Measurements from ENCODE around the gene KCNA4.
"Not testable (repeated sequence)": the region's sequence is repeated elsewhere in the genome, so short reads cannot be mapped to it uniquely, and the experiment has no call there.

KCNA4 gene

DNA sequence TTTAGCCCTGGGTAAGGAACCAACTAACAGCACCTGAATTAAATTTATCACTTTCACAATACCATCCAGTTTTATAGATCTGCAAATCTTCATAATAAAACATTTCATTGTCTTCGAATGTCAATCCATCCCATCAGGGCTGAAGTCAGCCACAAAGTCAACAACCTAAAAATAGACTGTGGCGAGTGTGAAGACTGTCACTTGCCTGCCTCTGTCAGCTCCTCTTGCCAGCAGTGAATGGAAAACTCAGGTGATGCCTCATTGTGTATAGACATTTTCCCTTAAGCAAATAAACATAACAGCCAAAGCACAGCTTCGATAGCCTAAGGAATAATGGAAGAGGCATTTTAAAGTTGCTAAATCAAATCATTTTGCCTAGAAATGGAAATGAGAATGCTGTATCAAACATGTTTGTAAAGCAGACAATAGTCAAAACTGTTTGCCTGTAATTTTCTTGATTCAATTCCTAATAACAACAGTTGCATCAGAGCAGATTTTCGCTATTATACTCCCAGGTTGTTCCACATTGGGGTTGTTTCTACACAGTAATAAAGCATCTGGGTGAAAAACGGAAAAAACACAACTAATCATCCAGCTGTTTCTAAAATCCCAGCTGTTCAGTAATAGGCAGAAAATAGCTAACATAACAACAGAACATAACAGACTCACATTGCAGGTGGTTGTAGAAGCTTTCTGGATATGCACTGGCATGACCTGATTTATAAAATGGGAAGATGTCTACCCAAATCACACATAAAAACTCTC, 15.7 kb downstream of the KCNA4 start:
- H3K4me3 ChIP-seq (replicated peaks; ENCODE audit: low read depth, low read length) = no peak overlapping the region
- DNase-seq (ENCODE audit: extremely low read depth, low read depth) = no peak
- TF ChIP-seq, protein P1, sequence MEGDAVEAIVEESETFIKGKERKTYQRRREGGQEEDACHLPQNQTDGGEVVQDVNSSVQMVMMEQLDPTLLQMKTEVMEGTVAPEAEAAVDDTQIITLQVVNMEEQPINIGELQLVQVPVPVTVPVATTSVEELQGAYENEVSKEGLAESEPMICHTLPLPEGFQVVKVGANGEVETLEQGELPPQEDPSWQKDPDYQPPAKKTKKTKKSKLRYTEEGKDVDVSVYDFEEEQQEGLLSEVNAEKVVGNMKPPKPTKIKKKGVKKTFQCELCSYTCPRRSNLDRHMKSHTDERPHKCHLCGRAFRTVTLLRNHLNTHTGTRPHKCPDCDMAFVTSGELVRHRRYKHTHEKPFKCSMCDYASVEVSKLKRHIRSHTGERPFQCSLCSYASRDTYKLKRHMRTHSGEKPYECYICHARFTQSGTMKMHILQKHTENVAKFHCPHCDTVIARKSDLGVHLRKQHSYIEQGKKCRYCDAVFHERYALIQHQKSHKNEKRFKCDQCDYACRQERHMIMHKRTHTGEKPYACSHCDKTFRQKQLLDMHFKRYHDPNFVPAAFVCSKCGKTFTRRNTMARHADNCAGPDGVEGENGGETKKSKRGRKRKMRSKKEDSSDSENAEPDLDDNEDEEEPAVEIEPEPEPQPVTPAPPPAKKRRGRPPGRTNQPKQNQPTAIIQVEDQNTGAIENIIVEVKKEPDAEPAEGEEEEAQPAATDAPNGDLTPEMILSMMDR (IDR thresholded peaks at IDR 0.05; ENCODE audit: low read depth, low read length, missing control alignments) = no peak

DNA sequence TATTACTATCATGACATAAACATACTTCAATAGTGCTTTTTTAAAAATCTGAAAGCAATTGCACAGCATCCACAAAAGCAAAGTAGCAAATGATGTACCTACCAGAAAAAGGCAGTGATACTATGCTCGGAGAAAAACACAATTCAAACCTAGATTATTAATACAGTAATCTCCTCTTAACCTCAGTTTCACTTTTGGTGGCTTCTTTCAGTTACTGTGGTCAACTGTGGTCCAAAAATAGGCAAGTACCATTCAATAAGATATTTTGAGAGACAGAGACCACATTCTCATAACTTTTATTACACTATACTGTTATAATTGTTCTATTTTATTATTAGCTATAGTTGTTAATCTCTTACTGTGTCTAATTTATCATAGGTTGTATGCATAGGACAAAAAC, 20.8 kb downstream of the KCNA4 start:
- no peak for DNase-seq (ENCODE audit: extremely low read depth, low read depth)
- TF ChIP-seq, protein P1 (IDR thresholded peaks at IDR 0.05; ENCODE audit: low read depth, low read length, missing control alignments) = no peak
- no peak overlapping the region for H3K4me3 ChIP-seq (replicated peaks; ENCODE audit: low read depth, low read length)

DNA sequence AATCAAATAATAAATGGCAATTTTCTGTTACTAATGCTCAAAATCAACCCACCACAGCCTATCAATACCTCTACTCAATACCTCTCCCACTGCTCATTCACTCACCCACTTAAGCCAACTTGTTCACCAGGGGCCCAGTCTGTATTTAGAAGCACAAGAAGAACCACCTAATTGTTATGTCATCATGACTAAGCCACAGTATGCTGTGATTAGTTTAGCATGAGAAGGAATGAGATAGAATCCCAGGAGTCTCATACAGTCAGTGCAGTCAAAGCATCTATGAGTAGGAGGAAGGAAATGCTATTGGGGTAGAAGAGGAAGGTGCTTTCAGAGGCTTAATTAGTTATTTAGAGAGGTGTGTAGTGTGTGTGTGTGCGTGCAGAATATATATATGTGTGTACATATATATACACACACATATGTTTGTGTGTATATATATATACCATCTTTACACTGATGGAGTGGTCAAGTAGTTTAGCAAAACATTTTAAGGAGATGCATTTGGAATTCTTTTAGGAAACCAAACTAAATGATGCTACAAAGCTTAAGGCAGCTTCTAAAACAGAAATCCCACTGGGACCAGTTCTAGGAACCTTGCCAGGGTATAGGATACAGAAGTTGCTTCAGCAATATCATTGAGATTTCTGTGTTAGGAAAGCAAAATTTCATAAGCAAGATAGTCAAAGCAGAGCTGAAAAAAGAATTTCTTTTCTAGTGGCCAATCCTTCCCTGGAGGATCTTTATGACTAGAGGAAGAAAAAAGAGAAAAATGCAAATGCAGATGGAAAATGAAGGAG, 27.5 kb downstream of the KCNA4 start:
- no peak overlapping the region for H3K4me3 ChIP-seq (replicated peaks; ENCODE audit: low read depth, low read length)
- no peak for DNase-seq (ENCODE audit: extremely low read depth, low read depth)
- TF ChIP-seq, protein P1 (IDR thresholded peaks at IDR 0.05; ENCODE audit: low read depth, low read length, missing control alignments) = no peak

DNA sequence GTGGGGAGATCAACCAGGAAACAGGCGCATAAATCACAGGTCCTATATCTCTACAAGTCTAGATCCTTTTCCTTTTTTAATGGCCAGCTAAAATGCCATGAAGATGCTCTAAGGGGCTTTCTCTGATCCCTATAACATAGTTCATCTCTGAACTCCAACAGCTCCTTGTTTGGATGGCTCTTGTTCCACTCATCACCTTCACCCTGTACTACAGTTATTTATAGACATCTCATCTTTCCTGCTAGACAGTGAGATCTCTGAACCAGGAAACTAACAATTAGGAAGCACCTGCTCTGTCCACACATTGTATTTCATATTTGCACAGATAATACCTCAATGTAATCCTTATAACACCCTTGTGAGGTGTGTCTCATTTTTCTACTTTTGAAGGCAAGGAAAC, 31.6 kb downstream of the KCNA4 start:
- TF ChIP-seq, protein P1 (IDR thresholded peaks at IDR 0.05; ENCODE audit: low read depth, low read length, missing control alignments) = no peak
- DNase-seq (ENCODE audit: extremely low read depth, low read depth) = no peak
- H3K4me3 ChIP-seq (replicated peaks; ENCODE audit: low read depth, low read length) = no peak overlapping the region

DNA sequence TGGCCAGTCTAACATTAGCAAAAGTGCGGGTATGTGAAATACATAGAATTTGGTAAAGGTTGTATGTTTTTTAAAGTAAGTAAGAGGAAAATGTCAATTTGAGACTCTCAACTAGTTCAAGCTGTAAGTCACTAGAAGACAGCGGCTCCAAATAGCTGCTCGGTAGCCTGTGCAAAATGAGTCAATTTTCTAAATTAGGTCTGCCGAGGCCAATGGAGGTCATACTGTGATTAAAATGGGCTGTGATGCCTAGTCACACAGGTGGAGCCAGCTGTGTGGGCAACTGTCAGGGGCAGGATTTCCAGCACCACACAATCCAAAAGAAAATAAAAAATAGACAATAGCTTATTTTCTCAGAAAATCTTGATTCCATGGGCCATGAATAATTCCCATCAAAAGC, 32.3 kb downstream of the KCNA4 start:
- DNase-seq (ENCODE audit: extremely low read depth, low read depth) = no peak
- TF ChIP-seq, protein P1 (IDR thresholded peaks at IDR 0.05; ENCODE audit: low read depth, low read length, missing control alignments) = no peak
- no peak overlapping the region for H3K4me3 ChIP-seq (replicated peaks; ENCODE audit: low read depth, low read length)

DNA sequence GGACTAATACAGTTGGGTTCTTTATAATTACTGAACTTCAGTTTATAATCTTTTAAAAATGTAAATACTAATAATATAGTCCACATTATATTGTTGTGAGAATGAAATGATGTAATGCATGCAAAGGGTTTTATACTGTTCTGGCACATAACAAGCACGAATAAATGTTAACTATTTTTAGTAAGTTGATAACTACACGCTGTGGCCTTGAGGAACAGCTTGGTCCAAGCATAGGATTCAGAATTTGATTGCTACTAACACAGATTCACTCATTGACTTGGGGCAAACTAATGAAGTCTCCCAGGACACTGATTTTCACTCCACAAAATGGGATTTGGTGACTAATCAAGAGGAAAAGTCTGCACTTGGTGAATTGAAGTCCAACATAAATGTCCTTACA, 38.3 kb downstream of the KCNA4 start:
- H3K4me3 ChIP-seq (replicated peaks; ENCODE audit: low read depth, low read length) = no peak overlapping the region
- TF ChIP-seq, protein P1 (IDR thresholded peaks at IDR 0.05; ENCODE audit: low read depth, low read length, missing control alignments) = no peak
- no peak for DNase-seq (ENCODE audit: extremely low read depth, low read depth)

DNA sequence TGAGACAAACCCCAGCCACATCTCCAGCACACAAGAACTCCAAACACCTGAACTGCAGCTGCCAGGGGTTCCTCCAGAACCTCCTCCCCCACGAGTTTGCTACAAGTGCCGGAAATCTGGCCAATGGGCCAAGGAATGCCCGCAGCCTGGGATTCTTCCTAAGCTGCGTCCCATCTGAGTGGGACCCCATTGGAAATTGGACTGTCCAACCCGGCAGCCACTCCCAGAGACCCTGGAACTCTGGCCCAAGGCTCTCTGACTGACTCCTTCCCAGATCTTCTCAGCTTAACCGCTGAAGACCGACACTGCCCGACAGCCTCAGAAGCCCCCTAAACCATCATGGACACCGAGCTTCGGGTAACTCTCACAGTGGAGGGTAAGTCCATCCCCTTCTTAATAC, 41.2 kb downstream of the KCNA4 start:
- not testable (repeated sequence) for DNase-seq (ENCODE audit: extremely low read depth, low read depth)

More for the DNA sequence above, 41.2 kb downstream of the KCNA4 start:
- not testable (repeated sequence) for H3K4me3 ChIP-seq (replicated peaks; ENCODE audit: low read depth, low read length)
